PC-9 (cell line): Measurements from ENCODE around the gene ST8SIA1.

Experiments
- CTCF ChIP-seq: fragments of 200-600 bp; sonication (generic); conservative IDR thresholded peaks from 2 replicates; pipeline ENCODE4 v1.6.1; 2017; ENCODE audit warnings: mixed run types, antibody characterized with exemption, mild to moderate bottlenecking, moderate library complexity
- EZH2 ChIP-seq: fragments of 200-600 bp; sonication (generic); IDR thresholded peaks from 2 replicates; pipeline ENCODE4 v1.8.0; 2017; ENCODE audit warnings: antibody characterized with exemption, low read depth

DNA sequence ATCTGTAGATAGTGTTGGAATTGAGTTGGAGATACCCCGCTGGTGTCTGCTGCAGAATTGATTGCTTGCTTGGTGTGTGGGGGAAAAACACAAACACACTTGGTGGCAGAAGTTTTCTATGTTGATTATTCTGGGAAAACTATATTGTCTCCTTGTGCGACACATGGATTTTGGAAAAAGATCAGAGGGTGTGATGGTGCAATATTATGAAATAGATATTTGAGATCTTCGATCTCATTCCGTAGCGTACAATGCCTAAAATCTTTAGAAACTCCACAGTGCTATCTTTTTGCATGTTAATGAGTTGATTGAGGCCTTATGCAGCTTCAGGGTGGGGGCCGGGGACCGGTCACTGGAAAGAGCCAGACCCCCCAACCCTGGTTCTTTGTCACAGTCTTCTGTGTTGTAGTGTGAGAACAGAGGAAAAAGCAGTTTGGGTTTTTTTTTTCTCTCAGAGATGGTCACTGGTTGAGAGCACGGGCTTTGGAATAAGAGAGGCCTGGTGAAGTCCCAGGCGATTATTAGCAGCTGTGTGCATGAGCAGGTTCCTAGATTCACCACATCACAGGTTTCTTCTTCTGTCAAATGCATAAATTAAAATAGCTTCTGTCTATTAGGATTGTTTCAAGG lies 88.2 kb downstream of the ST8SIA1 start:
- TF ChIP-seq CTCF: no peak
- TF ChIP-seq EZH2: no peak
